Adrenal gland (tissue), 12 donors: ENCODE data around the gene HHAT. TPM values are rescaled to one million over a fixed set of nuclear protein-coding genes. Genes with fewer than 3 reads are reported as not detected.

Source experiments
- DNase-seq, 7 donors: peaks; one replicate each; pipeline ENCODE4 v3.0.0-alpha.2; 2019 to 2020
- H3K27ac ChIP-seq, 5 donors: fragments of 200-600 bp; sonication (generic) in 4 of 5; 1 replicate in 3 of 5; 2 replicates in 2 of 5; pipeline versions ENCODE4 v1.5.1 to v1.8.0; 2016 to 2020; ENCODE audit warnings: mild to moderate bottlenecking in 1 of 5
- H3K27me3 ChIP-seq: fragments of 200-600 bp; 2 replicates; pipeline ENCODE4 v1.8.0; 2021
- H3K36me3 ChIP-seq, 2 donors: fragments of 200-600 bp; replicated peaks in 1 of 2; 1 replicate in 1 of 2; 2 replicates in 1 of 2; pipeline versions ENCODE4 v1.5.1 to v1.8.0; 2018 to 2022
- H3K4me1 ChIP-seq, 2 donors: fragments of 200-600 bp; replicated peaks in 1 of 2; 1 replicate in 1 of 2; 2 replicates in 1 of 2; pipeline versions ENCODE4 v1.5.1 to v1.8.0; 2018 to 2021
- H3K4me3 ChIP-seq, 4 donors: fragments of 200-600 bp; sonication (generic) in 3 of 4; one replicate each; pipeline ENCODE4 v1.5.1; 2016 to 2018
- H3K9me3 ChIP-seq, 3 donors: fragments of 200-600 bp; sonication (generic) in 1 of 3; replicated peaks in 1 of 3; 1 replicate in 2 of 3; 2 replicates in 1 of 3; pipeline versions ENCODE4 v1.5.1 to v1.8.0; 2016 to 2021
- POLR2A ChIP-seq, 2 donors: fragments of 450-650 bp; IDR thresholded peaks; one replicate each; pipeline ENCODE4 v1.6.1; 2017; ENCODE audit warnings: antibody characterized with exemption in 2 of 2, mild to moderate bottlenecking in 2 of 2, moderate library complexity in 1 of 2
- WGBS, 4 donors: extraction: QIAGEN DNeasy Blood & Tissue Kit in 2 of 4; methylation state at CpG; one replicate each; pipeline versions ENCODE4 v1.1.5 to v1.1.7; 2013 to 2017; 5-methylcytosine and 5-hydroxymethylcytosine counted together
- intact Hi-C, 2 donors: fragments of 100-400 bp; cut with DNase I; formaldehyde crosslinking; loops; one replicate each; pipeline versions ENCODE4 v1.14.1 to v1.15.0; 2022 to 2023
- polyA plus RNA-seq, 3 donors: library from polyadenylated mRNA; stranded (reverse); fragments of 200-250 nt in 2 of 3; fragments of 350-450 nt in 1 of 3; fragmentation: Illumina TruSeq in 1 of 3; extraction: RNeasy Lipid Tissue Mini Kit (QIAGEN cat#74804) in 1 of 3; gene quantifications; one replicate each; pipeline ENCODE4 v1.2.3, GENCODE V29; 2013 to 2014
- total RNA-seq, 9 donors: library from RNA; depleted of rRNA in 4 of 9; stranded (reverse); fragments of >200 nt in 4 of 9; fragments of 120-200 nt in 1 of 9; fragmentation: NEBNext Ultra II Directional in 1 of 9; extraction: Animal tissue kit (Norgen Biotek cat#: 25700) in 1 of 9; gene quantifications; one replicate each; pipeline versions ENCODE4 v1.1.0 to v1.2.4, GENCODE V29; 2013 to 2023
- TF ChIP-seq, protein P1 (sequence below), 6 experiments: fragments of 450-650 bp in 4 of 6; fragments of 200-600 bp in 2 of 6; sonication (generic) in 1 of 6; IDR thresholded peaks; 1 replicate in 5 of 6; 2 replicates in 1 of 6; pipeline versions ENCODE4 v1.5.1 to v1.8.0; 2016 to 2021; ENCODE audit warnings: antibody characterized with exemption in 6 of 6, mild to moderate bottlenecking in 2 of 6, moderate library complexity in 1 of 6
- donor health status: healthy with polysubstance abuse.
- donor health status: Bipolar disorder and iron deficiency.
- donor health status: DM: yes; HTN: yes; CAD: no.
- donor health status: DM: no; HTN: no; CAD: no.
- donor health status: DM: no; HTN: no; CAD: no.
- donor health status: DM: yes; HTN: yes; CAD: no.

Gene HHAT
- total and polyA plus RNA-seq, 12 donors: 3.1 to 26.7 (median 12.3) TPM

DNA sequence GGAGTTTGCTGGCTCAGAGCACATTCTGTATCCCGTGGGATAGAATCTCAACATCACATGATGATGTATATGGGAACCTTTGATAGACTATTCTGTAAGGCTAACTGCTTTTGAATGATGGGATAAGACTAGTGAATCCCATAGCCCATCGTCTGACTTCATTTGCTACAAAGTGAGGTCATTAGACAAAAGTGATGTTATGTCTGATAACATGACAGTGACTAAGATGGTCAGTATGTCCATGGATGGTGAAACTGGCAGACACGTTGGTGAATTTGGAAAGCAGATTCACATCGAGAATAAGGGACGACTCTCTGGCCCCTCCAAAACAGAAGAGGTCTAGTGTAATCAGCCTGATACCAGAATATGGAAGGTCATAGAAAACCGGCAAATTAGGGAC, 108.4 kb downstream of the HHAT start:
- no peak for DNase-seq
- TF ChIP-seq POLR2A (IDR thresholded peaks at IDR 0.05): no peak
- TF ChIP-seq, protein P1, sequence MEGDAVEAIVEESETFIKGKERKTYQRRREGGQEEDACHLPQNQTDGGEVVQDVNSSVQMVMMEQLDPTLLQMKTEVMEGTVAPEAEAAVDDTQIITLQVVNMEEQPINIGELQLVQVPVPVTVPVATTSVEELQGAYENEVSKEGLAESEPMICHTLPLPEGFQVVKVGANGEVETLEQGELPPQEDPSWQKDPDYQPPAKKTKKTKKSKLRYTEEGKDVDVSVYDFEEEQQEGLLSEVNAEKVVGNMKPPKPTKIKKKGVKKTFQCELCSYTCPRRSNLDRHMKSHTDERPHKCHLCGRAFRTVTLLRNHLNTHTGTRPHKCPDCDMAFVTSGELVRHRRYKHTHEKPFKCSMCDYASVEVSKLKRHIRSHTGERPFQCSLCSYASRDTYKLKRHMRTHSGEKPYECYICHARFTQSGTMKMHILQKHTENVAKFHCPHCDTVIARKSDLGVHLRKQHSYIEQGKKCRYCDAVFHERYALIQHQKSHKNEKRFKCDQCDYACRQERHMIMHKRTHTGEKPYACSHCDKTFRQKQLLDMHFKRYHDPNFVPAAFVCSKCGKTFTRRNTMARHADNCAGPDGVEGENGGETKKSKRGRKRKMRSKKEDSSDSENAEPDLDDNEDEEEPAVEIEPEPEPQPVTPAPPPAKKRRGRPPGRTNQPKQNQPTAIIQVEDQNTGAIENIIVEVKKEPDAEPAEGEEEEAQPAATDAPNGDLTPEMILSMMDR (IDR thresholded peaks at IDR 0.05): no peak
- Histone ChIP-seq H3K4me3 (no peak overlapping the region), H3K9me3 (no peaks in the 10 kb centered on the region), H3K27ac (no peak overlapping the region), H3K36me3 (no peaks in the 10 kb centered on the region), H3K4me1 (no peaks in the 10 kb centered on the region), H3K27me3 (no peaks in the 10 kb centered on the region)
- 90 to 96% (median 94%) methylated on average over 6 of the region's 6 CpGs for WGBS, 4 donors
- intact Hi-C loops: no loop called here

DNA sequence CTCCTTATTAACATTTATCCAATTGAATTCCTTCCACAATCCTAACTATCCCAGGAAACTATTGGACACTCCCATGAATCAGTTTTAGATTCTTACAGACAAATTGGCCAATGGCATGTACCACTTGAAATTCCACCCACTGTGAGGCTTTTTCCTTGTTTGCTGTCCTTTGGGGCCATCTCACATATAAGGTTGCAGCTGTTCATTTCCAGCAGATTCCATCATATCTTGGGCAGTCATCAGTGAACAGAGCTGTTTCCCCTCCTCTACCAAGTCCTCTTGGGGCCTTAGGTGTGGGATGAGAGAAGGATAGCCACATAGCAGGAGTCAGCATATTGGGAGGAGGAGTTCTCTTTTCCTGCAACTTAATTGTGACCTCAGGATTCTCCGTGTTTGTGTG, 109.1 kb downstream of the HHAT start:
- Histone ChIP-seq H3K27ac (no peak overlapping the region), H3K36me3 (no peaks in the 10 kb centered on the region), H3K27me3 (no peaks in the 10 kb centered on the region), H3K4me1 (no peaks in the 10 kb centered on the region), H3K9me3 (no peaks in the 10 kb centered on the region), H3K4me3 (no peak overlapping the region)
- no peak for DNase-seq
- intact Hi-C loops: no loop called here
- 91 to 100% (median 95%) methylated on average over 1 of the region's 1 CpG for WGBS, 4 donors
- no peak for TF ChIP-seq POLR2A (IDR thresholded peaks at IDR 0.05)
- TF ChIP-seq, protein P1 (IDR thresholded peaks at IDR 0.05): no peak

DNA sequence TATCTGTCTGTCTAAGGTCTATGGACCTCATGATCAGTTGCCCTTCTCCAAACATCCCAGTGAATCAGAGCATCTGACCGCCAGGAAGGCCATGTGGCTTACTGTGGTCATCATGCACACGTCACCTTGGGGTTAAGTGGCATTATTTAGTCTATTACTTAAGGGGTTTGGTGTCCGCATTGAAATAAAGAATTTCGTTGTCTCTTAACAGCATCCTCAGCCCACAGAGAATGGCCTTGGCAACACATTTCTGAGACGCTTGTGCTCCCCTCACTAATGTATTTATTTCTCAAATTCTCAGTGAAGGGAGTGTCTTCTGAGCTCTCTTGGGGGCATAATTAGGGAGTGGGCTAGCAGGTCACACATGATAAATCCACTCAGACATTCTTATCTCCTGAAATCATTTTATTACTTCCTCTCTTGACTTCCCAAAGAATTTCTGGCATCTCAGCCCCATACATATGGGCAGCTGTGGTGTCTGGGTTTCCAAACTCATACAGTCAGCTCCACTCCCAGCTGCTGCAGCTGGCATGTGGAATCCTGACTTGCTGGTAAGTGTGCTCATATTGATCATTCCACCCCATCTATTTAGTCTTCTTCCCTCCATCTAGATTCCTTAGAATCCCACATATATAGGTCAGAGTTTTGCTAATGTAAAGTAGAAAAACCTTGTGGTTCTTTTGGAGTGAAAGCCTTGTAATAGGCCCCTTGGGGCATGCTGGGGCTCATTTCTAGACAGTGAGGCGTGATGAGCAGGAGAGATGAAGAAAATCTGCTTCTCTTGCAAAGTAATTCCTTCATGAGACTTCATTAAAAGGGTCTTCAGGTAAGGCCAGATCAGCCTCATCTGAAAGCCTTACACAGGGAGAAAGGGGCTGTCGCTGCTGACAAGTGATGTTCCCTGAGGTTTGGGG, 110.5 kb downstream of the HHAT start:
- TF ChIP-seq POLR2A (IDR thresholded peaks at IDR 0.05): no peak
- TF ChIP-seq, protein P1 (IDR thresholded peaks at IDR 0.05): no peak
- Histone ChIP-seq H3K9me3 (no peaks in the 10 kb centered on the region), H3K36me3 (no peaks in the 10 kb centered on the region), H3K27me3 (no peaks in the 10 kb centered on the region), H3K4me3 (no peak overlapping the region), H3K4me1 (no peaks in the 10 kb centered on the region), H3K27ac (no peak overlapping the region)
- no peak for DNase-seq
- intact Hi-C loops: no loop called here
- 74 to 80% (median 78%) methylated on average over 7 of the region's 7 CpGs for WGBS, 4 donors

DNA sequence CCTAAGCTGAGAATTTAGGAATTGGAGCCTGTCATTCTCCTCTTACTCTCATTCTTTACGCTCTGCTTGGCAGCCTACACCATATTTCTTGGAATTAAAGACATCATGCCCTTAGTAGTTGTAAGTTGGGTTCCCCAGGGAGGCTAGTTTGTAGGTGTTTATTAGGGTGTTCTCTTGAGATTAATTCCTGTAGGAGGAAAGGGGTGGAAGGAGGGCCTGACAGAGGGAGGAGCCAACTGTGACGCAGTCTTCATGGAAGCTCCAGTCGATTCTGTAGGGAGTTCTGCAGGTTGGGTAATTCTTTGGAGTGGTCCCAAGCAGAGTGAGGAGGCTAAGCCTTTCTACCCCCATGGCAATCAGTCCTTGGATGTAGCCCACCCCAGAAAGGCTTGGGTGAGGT, 111.4 kb downstream of the HHAT start:
- no peaks in the 10 kb centered on the region for H3K27me3 ChIP-seq
- no peak for DNase-seq
- 92 to 97% (median 95%) methylated on average over 3 of the region's 3 CpGs for WGBS, 4 donors
- no peaks in the 10 kb centered on the region for H3K9me3 ChIP-seq
- H3K27ac ChIP-seq: no peak overlapping the region
- no peaks in the 10 kb centered on the region for H3K36me3 ChIP-seq
- no peaks in the 10 kb centered on the region for H3K4me1 ChIP-seq
- intact Hi-C loops: no loop called here
- TF ChIP-seq, protein P1 (IDR thresholded peaks at IDR 0.05): no peak
- TF ChIP-seq POLR2A (IDR thresholded peaks at IDR 0.05): no peak
- H3K4me3 ChIP-seq: no peak overlapping the region
